Mesodermal cell (in vitro differentiated cells): ENCODE measurements around the gene ADCY10.

Source experiments
- H3K27ac ChIP-seq: 2 replicates; pipeline ENCODE4 v1.7.0; 2013; ENCODE audit warnings: mild to moderate bottlenecking, low read depth, low read length, moderate library complexity; ENCODE audit not compliant: severe bottlenecking
- H3K36me3 ChIP-seq: 2 replicates; pipeline ENCODE4 v1.7.1; 2013; ENCODE audit warnings: mild to moderate bottlenecking, low read length, moderate library complexity; ENCODE audit not compliant: control insufficient read depth, insufficient read depth
- H3K4me1 ChIP-seq: one replicate; pipeline ENCODE4 v1.7.1; 2013; ENCODE audit warnings: mild to moderate bottlenecking, low read length; ENCODE audit not compliant: insufficient read depth, control insufficient read depth, poor library complexity, severe bottlenecking
- H3K4me3 ChIP-seq: 2 replicates; pipeline ENCODE4 v1.7.0; 2013; ENCODE audit warnings: low read length, control low read depth, mild to moderate bottlenecking; ENCODE audit not compliant: insufficient read depth, poor library complexity, severe bottlenecking; ENCODE audit errors: extremely low read depth
- H3K9me3 ChIP-seq: 2 replicates; pipeline ENCODE4 v1.7.1; 2013; ENCODE audit warnings: mild to moderate bottlenecking, low read length, moderate library complexity; ENCODE audit not compliant: control insufficient read depth
- WGBS, 2 experiments: methylation state at CpG; one replicate each; pipeline ENCODE4 v1.1.5; 2013; ENCODE audit warnings: missing lambda C conversion rate in 2 of 2; ENCODE audit not compliant: insufficient coverage in 2 of 2; 5-methylcytosine and 5-hydroxymethylcytosine counted together

ADCY10 gene

DNA sequence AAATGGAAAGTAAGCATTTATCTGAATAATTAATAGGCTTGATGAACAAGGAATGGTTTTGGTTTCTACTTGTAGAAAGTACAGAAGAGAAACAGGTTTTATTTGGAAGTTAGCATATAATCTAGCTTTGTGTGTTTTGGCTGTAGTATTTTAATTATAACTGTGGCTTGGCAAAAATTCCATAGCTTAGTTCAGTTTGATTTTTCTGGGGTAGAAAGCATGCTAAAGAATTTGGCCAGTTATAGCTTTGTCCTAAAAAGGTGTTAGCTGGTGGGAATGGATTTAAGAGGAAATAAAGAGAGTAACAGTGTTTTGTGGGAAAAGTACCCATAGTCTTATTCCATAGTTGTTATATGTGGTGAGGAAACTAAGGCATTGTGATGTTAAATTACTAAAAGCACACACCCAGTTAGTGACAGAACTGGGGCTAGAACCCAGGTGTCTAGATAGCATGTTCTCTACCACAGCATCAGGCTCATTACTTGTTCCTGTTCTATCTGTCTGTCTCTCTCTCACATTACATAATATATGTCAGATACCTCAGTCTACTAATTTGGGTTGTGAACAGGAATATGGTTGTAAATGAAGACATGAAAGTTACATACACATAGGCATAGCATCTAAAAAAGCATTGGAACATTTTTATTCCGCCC is 137.2 kb downstream of the ADCY10 start:
- Histone ChIP-seq H3K27ac (no peak overlapping the region), H3K9me3 (no peaks in the 10 kb centered on the region), H3K4me3 (no peak overlapping the region), H3K36me3 (peaks cover 91% of the 10 kb centered on the region), H3K4me1 (peaks cover 2% of the 10 kb centered on the region)
- 89% methylated on average over 1 of the region's 1 CpG; no CpG with 5 or more reads in 1 of the 2 experiments for WGBS, 2 experiments

DNA sequence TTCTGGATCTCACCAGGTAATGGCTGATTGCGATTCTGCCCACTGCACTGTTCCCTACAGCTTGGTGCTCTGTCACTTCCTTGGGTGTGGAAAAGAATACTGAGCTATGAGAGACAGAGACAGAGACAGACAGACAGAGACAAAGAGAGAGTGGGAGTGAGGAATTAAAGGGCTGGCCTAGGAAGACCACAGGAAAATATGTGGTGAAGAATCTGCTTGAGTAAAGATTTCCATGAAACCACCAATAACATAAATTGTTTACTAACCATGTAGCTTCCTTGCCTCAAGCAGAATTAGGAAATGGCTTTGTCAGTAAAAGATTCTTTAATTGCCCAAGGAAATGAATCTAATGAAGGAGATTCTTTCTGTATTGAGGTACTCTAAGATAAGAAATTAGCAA is 137.8 kb downstream of the ADCY10 start:
- WGBS, 2 experiments: 100% methylated on average over 1 of the region's 1 CpG

DNA sequence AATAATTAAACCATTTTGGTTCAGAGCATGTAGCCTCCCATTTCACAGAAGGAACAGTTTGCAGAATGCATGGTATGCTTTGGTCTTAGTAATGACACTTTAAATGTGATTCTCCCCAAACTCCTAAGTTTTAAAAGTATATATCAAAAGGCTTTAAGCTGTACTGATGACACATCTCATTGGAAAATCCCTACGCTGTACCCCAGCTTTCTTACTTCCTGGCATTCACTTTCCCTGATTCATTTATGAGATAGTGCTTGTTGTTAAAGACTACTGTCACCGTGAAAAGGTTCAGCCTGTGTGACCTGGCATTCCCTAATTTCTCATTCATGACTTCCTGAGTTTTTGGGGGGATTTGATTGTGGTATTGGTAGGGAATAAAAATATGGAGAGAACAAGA is 138.8 kb downstream of the ADCY10 start:
- H3K36me3 ChIP-seq: peaks cover 93% of the 10 kb centered on the region

More for the DNA sequence above, 137.8 kb downstream of the ADCY10 start:
- H3K4me1 ChIP-seq: peaks cover 2% of the 10 kb centered on the region
- H3K36me3 ChIP-seq: peaks cover 94% of the 10 kb centered on the region
- H3K9me3 ChIP-seq: no peaks in the 10 kb centered on the region
- no peak overlapping the region for H3K27ac ChIP-seq
- H3K4me3 ChIP-seq: no peak overlapping the region

DNA sequence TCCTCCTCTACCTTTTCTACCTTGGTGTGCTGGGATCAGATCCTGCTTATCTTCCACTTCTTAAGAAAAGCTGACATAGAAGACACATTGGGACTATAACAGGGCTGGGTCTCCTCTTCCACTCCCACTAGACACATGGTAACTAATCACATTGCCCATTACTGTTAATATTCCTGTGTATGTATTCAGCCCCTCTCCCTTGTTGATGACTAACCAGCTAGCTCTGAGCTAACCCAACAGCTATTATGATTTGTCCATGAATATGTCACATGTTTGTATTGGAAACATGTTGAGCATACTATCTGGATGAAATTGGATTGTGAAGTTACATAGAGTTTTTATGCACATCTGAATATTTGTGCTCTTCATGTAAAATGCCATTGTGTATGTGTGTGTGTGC is 139.2 kb downstream of the ADCY10 start:
- Histone ChIP-seq H3K4me3 (no peak overlapping the region), H3K9me3 (no peaks in the 10 kb centered on the region), H3K4me1 (peaks cover 2% of the 10 kb centered on the region), H3K27ac (no peak overlapping the region), H3K36me3 (peaks cover 93% of the 10 kb centered on the region)

More for the DNA sequence above, 138.8 kb downstream of the ADCY10 start:
- Histone ChIP-seq H3K4me3 (no peak overlapping the region), H3K4me1 (peaks cover 2% of the 10 kb centered on the region), H3K27ac (no peak overlapping the region), H3K9me3 (no peaks in the 10 kb centered on the region)
- no CpG with 5 or more reads among the region's 2 CpGs for WGBS, 2 experiments

DNA sequence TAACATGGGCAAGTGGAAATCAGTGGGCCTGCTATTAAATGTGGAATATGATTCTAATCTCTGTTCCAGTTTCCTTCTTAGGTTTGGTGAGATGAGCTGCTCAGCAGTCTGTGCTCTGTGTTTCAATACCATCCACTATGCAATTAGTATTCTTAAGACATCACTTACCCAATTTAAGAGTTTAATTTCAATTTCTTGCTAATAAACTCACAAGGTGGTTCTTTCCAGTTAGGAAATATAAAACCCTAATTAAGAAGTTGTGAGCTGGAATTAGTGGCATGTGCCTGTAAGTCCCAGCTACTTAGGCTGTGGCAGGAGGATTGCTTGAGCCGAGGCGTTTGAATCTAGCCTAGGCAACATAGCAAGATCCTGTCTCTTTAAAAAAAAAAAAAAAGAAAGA is 140.4 kb downstream of the ADCY10 start:
- peaks cover 2% of the 10 kb centered on the region for H3K4me1 ChIP-seq
- H3K36me3 ChIP-seq: peaks cover 93% of the 10 kb centered on the region
- no peak overlapping the region for H3K27ac ChIP-seq
- WGBS, 2 experiments: no CpG with 5 or more reads among the region's 2 CpGs
- no peaks in the 10 kb centered on the region for H3K9me3 ChIP-seq
- H3K4me3 ChIP-seq: no peak overlapping the region

DNA sequence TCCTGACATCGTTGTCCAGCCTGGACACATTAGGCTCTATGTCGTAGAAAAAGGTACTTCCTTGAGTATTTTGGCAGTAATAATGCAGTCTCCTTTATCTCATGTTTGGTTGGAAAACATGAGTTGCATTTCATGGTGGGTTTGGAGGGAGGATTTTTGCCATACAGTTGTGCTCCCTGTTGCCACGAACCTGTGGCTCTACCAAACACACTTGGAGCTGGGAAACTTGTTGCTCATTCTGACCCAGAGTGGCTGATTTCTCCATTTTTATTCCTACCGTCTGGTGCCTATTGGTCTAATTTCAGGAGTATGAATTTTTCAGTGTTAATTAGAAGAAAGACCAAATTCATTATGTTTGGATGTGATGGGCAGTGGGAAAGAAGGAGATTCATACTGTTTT is 141.5 kb downstream of the ADCY10 start:
- H3K4me3 ChIP-seq: no peak overlapping the region
- peaks cover 94% of the 10 kb centered on the region for H3K36me3 ChIP-seq
- WGBS, 2 experiments: 93 to 100% methylated on average over 2 to 3 of the region's 4 CpGs
- H3K9me3 ChIP-seq: no peaks in the 10 kb centered on the region
- H3K4me1 ChIP-seq: peaks cover 2% of the 10 kb centered on the region
- no peak overlapping the region for H3K27ac ChIP-seq

DNA sequence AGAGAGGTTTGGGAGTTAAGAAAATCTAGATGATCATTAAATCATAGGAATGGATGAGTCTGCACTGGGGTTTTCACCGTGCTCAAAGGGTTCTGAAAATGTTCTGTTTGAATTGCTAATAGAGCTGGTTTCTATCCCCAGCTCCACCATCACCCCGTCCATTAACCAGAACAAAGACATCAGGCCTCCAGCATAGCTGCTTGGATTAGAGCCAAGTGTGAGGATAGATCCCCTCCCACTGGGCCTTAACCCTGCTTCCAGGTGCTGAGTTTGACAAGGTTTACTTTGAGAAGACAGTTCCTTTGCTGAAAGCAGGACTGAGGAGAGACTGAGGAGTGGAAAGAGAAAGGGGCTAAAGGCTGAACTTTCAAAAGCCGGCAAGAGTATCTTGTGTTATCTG is 143.8 kb downstream of the ADCY10 start:
- no peak overlapping the region for H3K27ac ChIP-seq
- WGBS, 2 experiments: no CpG with 5 or more reads among the region's 3 CpGs
- H3K4me3 ChIP-seq: no peak overlapping the region
- H3K9me3 ChIP-seq: no peaks in the 10 kb centered on the region
- peaks cover 2% of the 10 kb centered on the region for H3K4me1 ChIP-seq
- peaks cover 92% of the 10 kb centered on the region for H3K36me3 ChIP-seq

DNA sequence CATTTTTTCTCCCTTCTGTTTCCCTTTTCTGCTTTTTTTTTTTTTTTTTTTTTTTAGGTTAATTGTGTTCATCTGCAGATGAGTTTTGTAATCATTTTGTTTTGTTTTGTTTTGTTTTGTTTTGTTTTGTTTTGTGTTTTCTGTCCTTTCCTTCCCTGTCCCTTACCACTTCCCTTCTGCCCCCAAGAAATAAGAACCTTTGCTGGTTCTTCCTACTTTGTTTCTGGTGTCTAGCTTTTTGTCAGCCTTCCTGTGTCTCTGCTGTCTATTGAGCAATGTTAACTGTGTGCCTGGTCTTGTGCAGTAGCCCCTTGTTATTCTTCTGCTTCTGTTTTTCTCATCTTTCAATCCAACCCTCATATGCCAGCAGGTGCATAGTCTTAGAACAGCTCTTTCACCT is 146.2 kb downstream of the ADCY10 start:
- no peak overlapping the region for H3K27ac ChIP-seq
- no peaks in the 10 kb centered on the region for H3K9me3 ChIP-seq
- H3K4me1 ChIP-seq: no peaks in the 10 kb centered on the region
- H3K36me3 ChIP-seq: peaks cover 74% of the 10 kb centered on the region
- H3K4me3 ChIP-seq: no peak overlapping the region

DNA sequence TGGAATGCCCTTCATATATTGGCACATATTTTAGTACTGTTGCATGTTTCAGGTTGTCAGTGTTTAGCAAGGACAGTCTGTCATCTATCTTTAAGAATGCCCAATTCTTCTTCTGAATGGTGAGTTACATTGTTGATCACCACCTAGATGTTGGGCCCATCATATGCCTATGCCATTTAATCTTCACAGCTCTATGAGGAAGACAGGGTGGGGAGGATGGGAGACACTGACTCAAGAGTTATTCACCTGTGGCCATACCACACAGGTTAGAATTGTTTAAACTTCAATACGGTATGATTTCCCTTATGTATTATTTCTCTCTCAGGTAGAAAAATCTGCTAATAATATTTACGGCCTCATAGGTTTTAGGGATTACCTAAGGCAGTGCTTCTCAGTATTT is 147.4 kb downstream of the ADCY10 start:
- no peak overlapping the region for H3K4me3 ChIP-seq
- H3K4me1 ChIP-seq: no peaks in the 10 kb centered on the region
- H3K36me3 ChIP-seq: peaks cover 61% of the 10 kb centered on the region
- no peaks in the 10 kb centered on the region for H3K9me3 ChIP-seq
- no CpG with 5 or more reads among the region's 2 CpGs for WGBS, 2 experiments
- H3K27ac ChIP-seq: no peak overlapping the region

DNA sequence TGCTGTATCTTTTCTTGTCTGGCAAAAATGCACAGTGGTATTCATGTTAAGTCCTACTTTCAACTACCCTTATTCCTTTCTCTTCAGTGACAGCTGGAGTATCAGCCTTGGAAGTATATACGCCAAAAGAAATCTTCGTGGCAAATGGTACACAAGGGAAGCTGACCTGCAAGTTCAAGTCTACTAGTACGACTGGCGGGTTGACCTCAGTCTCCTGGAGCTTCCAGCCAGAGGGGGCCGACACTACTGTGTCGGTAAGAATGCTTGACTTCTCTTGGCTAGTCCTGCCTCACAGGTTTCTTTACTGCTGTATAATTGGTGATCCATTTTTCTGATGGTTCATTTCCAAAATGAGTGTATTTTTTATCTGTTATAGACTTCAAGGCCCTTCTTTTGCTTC is 148.4 kb downstream of the ADCY10 start:
- Histone ChIP-seq H3K4me1 (peaks cover 5% of the 10 kb centered on the region), H3K27ac (no peak overlapping the region), H3K4me3 (no peak overlapping the region), H3K9me3 (no peaks in the 10 kb centered on the region), H3K36me3 (peaks cover 55% of the 10 kb centered on the region)
- WGBS, 2 experiments: 90 to 96% methylated on average over 4 to 6 of the region's 6 CpGs

DNA sequence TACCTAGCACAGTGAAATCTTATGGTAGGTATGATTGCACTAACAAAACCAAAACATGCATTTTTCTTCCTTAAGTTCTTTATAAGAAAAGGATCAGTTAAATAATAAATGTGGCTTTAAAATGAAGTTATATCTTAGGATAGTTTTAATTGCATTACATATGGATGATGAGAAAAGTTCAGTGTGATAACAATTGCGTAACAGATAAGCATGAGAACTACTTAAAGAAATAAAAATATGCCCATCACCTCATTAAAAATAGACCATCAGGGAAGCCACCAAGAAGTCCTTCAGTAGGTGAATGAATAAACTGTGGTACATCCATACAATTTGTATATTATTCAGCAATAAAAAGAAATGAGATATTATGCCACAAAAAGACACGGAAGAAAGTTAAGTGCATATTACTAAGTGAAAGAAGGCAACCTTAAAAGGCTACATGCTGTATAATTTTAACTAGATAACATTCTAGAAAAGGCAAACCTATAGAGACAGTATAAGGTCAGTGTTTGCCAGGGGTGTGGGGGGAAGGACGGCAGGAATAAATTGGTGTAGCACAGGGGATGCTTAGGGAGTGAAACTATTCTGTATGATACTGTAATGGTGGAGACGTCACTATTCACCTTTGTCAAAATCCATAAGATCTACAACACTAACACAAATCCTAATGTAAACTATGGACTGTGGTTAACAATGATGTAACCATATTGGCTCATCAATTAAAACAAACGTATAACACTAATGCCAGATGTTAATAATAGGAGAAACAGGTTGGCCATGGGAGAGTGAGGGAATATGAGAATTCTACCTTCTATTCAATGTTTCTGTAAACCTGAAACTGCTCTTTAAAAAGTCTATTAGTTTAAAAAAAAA is 149.2 kb downstream of the ADCY10 start:
- H3K27ac ChIP-seq: no peak overlapping the region
- H3K36me3 ChIP-seq: peaks cover 50% of the 10 kb centered on the region
- H3K9me3 ChIP-seq: no peaks in the 10 kb centered on the region
- no peak overlapping the region for H3K4me3 ChIP-seq
- peaks cover 8% of the 10 kb centered on the region for H3K4me1 ChIP-seq
- no CpG with 5 or more reads among the region's 5 CpGs for WGBS, 2 experiments
